ENCODE results near the gene GBF1. TPM values are rescaled to one million over a fixed set of nuclear protein-coding genes. Genes with fewer than 3 reads are reported as not detected.

GBF1 gene
- total RNA-seq, 1 experiment from 2014 or later, result 23.7 TPM

DNA sequence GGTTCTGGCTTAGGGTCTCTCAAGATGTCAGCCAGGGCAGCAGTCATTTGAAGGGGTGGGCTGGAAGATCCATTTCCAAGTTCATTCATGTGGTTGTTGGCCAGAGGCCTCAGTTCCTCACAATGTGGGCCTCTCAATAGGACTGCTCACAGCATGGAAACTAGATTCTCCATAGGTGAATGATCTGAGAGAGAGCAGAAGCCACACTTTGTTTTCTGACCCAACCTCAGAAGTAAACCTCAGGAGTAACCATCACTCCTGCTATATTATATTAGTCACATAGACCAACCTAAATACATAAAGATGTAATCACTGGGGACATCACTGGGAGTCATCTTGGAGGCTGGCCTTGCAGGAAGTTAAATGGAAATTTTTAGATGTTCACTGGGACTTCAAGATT is 42.2 kb downstream of the GBF1 start:
- Histone ChIP-seq H3K27ac (ENCODE audit: insufficient read length, low read depth, low read length) (no peak overlapping the region), H2BK12ac (ENCODE audit: insufficient read length, low read depth, low read length) (no peak overlapping the region), H2BK120ac (ENCODE audit: low read depth, low read length, poor library complexity, severe bottlenecking) (no peak overlapping the region), H3K4me1 (ENCODE audit: insufficient read depth, low read length) (no peaks in the 10 kb centered on the region), H2AFZ (ENCODE audit: low read length) (no peak overlapping the region), H3K9ac (ENCODE audit: extremely low read depth, insufficient read length, low read length) (no peak overlapping the region), H3K23me2 (ENCODE audit: insufficient read length, low read depth, low read length, poor library complexity, severe bottlenecking) (no peaks in the 10 kb centered on the region), H3K14ac (ENCODE audit: insufficient read depth, low read length) (no peak overlapping the region), H3K4ac (ENCODE audit: low read depth, low read length) (no peak overlapping the region), H3K79me2 (ENCODE audit: insufficient read depth, low read length) (no peaks in the 10 kb centered on the region), H3K23ac (ENCODE audit: insufficient read length, low read depth, low read length) (no peak overlapping the region), H4K20me1 (ENCODE audit: control insufficient read depth, insufficient read depth, insufficient read length) (no peaks in the 10 kb centered on the region), H4K91ac (ENCODE audit: insufficient read length, low read depth, low read length) (no peak overlapping the region), H3K4me2 (ENCODE audit: insufficient read depth, insufficient read length, low read length) (no peak overlapping the region), H2AK5ac (ENCODE audit: insufficient read length, low read length) (no peak overlapping the region), H3K9me3 (ENCODE audit: control insufficient read depth, low read depth, low read length) (no peaks in the 10 kb centered on the region), H2BK5ac (ENCODE audit: insufficient read length, low read length) (no peak overlapping the region), H3K79me1 (ENCODE audit: insufficient read depth, low read depth, low read length, poor library complexity, severe bottlenecking) (no peaks in the 10 kb centered on the region), H3T11ph (ENCODE audit: low read length) (no peak overlapping the region), H3K56ac (ENCODE audit: insufficient read length, low read depth, low read length) (no peak overlapping the region), H3K18ac (ENCODE audit: insufficient read length, low read depth, low read length) (no peak overlapping the region), H2BK20ac (ENCODE audit: low read depth, low read length, poor library complexity, severe bottlenecking) (no peak overlapping the region), H4K5ac (ENCODE audit: insufficient read length, low read depth, low read length) (no peak overlapping the region), H3K27me3 (ENCODE audit: insufficient read depth, low read length) (no peaks in the 10 kb centered on the region), H4K8ac (replicated peaks; ENCODE audit: insufficient read length, low read depth, low read length) (no peak overlapping the region), H2BK15ac (ENCODE audit: low read depth, low read length) (no peak overlapping the region)
- H3K4me1 Mint-ChIP-seq, result no peaks in the 10 kb centered on the region; a peak in 1 of 4 replicates
- H3K9me3 Mint-ChIP-seq, result no peaks in the 10 kb centered on the region
- TF ChIP-seq, protein P1, sequence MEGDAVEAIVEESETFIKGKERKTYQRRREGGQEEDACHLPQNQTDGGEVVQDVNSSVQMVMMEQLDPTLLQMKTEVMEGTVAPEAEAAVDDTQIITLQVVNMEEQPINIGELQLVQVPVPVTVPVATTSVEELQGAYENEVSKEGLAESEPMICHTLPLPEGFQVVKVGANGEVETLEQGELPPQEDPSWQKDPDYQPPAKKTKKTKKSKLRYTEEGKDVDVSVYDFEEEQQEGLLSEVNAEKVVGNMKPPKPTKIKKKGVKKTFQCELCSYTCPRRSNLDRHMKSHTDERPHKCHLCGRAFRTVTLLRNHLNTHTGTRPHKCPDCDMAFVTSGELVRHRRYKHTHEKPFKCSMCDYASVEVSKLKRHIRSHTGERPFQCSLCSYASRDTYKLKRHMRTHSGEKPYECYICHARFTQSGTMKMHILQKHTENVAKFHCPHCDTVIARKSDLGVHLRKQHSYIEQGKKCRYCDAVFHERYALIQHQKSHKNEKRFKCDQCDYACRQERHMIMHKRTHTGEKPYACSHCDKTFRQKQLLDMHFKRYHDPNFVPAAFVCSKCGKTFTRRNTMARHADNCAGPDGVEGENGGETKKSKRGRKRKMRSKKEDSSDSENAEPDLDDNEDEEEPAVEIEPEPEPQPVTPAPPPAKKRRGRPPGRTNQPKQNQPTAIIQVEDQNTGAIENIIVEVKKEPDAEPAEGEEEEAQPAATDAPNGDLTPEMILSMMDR (conservative IDR thresholded peaks at IDR 0.05), result no peak
- H3K27ac Mint-ChIP-seq, result no peak overlapping the region
- H3K4me3 Mint-ChIP-seq, result no peak overlapping the region
- no peaks in the 10 kb centered on the region for H3K27me3 Mint-ChIP-seq (ENCODE audit: low read depth)
- H3K36me3 Mint-ChIP-seq (ENCODE audit: insufficient read depth in 1 of 3, low read depth in 3 of 3), result no peaks in the 10 kb centered on the region
- DNase-seq, result no peak
